T47D (cell line): ENCODE measurements around the gene GRAMD1B.

Experiments
- DNase-seq, 2 experiments: peaks; one replicate each; pipeline versions ENCODE4 v3.0.0 to v3.0.0-alpha.2; 2011 to 2012; ENCODE audit warnings: low read depth in 1 of 2, low spot score in 1 of 2
- JUND ChIP-seq: IDR thresholded peaks from 2 replicates; pipeline ENCODE4 v1.6.1; 2012; ENCODE audit warnings: low read depth
- in situ Hi-C: cut with HindIII; loops from 2 replicates; pipeline ENCODE4 v1.10.0; 2016; ENCODE audit warnings: low sequenced_read_pairs, low pct_unique_long_range_greater_than_20kb

GRAMD1B gene

GRCh38 chr11:123551079-123551478 lies 121.0 kb downstream of the GRAMD1B start:
- no peak for DNase-seq
- in situ Hi-C loops: no loop called here
- no peak for TF ChIP-seq JUND

DNA sequence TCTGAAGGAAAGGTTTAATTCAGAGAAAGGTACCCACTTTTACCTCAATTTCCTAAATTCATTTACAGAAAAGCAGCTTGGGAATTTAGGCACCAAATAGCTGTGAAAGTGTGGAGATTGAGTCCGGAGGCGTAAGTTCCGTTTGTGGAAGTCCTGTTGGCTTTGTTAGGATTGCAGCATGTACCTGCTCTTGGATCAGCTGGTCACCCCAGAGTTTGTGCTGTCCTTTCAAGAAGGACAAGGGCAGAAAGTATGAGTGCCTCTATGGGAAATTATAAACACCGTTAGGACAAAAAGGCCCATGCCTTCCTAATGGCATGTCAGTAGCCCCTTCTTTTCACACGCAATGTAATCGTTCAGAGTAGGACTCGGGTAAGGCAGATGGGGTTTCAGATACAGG lies 126.6 kb downstream of the GRAMD1B start:
- in situ Hi-C loops: no loop called here
- no peak for TF ChIP-seq JUND
- no peak for DNase-seq

GRCh38 chr11:123558536-123559315 lies 128.7 kb downstream of the GRAMD1B start:
- no peak for TF ChIP-seq JUND
- in situ Hi-C loops: no loop called here
- no peak for DNase-seq

- in situ Hi-C loops: no loop called here
- DNase-seq: no peak
- TF ChIP-seq JUND: no peak
These were observed 129.5 kb downstream of the GRAMD1B start for GRCh38 chr11:123559523-123559955.

GRCh38 chr11:123560006-123560405 lies 129.9 kb downstream of the GRAMD1B start:
- DNase-seq: peak in 1 of 2 experiments; percentile 77
- TF ChIP-seq JUND: no peak

GRCh38 chr11:123561431-123561800 lies 131.3 kb downstream of the GRAMD1B start:
- TF ChIP-seq JUND: no peak
- DNase-seq: no peak
- in situ Hi-C loops: no loop called here

More at GRCh38 chr11:123560006-123560405, 129.9 kb downstream of the GRAMD1B start:
- in situ Hi-C loops: no loop called here

GRCh38 chr11:123562158-123562557 lies 132.1 kb downstream of the GRAMD1B start:
- peak in 1 of 2 experiments; percentile 50 for DNase-seq
- TF ChIP-seq JUND: no peak
- in situ Hi-C loops: no loop called here

- TF ChIP-seq JUND: no peak
- in situ Hi-C loops: no loop called here
- DNase-seq: no peak
These were observed 132.8 kb downstream of the GRAMD1B start for GRCh38 chr11:123562829-123563228.

DNA sequence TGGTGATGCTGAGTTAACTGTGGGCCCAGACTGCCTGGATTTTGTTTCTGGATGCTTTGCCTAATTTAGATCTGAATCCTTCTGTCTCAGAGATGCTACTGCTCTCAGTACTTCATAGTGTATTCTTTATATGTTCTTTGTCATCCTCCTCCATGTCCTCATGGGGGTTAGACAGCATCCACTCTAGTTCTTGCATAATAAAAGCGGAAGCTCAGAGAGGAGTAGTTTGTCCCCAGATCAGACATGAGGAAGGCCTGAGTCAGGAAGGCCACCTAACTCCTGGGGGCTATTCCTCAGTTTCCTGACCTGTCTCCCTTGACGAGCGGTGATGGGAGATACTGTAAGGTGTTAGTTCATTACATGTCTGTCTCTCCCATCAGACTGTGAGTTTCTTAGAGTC lies 134.2 kb downstream of the GRAMD1B start:
- DNase-seq: no peak
- no peak for TF ChIP-seq JUND
- in situ Hi-C loops: no loop called here

- in situ Hi-C loops: no loop called here
- no peak for TF ChIP-seq JUND
- no peak for DNase-seq
These were observed 136.8 kb downstream of the GRAMD1B start for GRCh38 chr11:123566852-123567251.

GRCh38 chr11:123567466-123567865 lies 137.4 kb downstream of the GRAMD1B start:
- in situ Hi-C loops: no loop called here

DNA sequence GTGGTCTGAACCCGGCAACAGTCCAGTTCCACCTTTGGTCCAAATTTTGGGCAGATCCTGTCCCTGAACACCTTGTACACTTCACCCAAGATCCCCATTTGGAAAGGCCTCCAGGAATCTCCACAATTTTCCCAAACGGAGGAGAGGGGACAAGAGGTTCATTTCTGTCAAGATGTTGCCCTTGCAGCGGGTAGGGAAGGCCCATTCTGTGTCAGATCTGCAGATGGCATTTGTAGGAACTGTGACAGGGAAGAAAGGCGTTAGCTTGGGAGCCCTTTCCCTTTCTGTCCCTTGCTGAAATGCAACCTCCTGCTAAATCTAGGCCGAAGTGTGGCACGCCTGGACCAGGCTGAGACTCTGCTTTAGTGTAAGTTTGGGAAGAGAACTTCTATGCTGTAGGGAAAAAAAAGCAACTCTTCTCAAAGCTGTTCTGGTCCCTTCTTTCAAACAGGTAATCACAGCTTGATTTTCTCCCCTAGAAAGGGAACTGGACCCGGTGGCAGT lies 138.3 kb downstream of the GRAMD1B start:
- in situ Hi-C loops: no loop called here
- no peak for TF ChIP-seq JUND
- DNase-seq: no peak

More at GRCh38 chr11:123567466-123567865, 137.4 kb downstream of the GRAMD1B start:
- DNase-seq: no peak
- no peak for TF ChIP-seq JUND

DNA sequence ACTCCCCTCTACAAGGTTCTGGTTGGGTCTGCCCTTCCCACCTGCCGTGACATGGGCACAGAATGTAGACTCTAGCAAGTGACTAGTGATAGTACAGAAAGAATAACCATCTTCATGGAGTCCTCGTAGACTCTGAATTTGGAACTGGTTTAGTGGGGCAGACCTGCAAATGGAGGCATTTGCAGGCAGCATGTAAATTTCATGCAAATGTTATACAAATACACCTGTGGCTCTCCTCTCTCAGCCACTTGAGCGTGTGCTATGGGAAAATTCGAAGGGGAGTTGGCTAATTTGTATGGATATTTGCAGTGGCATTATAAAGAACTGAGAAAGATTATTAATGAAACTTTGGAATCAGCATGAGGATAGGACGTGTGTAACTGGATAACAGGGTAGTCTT lies 139.3 kb downstream of the GRAMD1B start:
- TF ChIP-seq JUND: no peak
- in situ Hi-C loops: no loop called here
- no peak for DNase-seq
